GM19372 (cell line): Measurements from ENCODE around the gene VPS9D1.
A peak's percentile ranks its signal among the peaks of the same experiment; 100 is the strongest.
"Not testable (repeated sequence)": the region's sequence is repeated elsewhere in the genome, so short reads cannot be mapped to it uniquely, and the experiment has no call there.

Experiments
- ATAC-seq: cut with Tn5 transposase; IDR thresholded peaks from one replicate; pipeline ENCODE4 v1.9.1; 2021; ENCODE audit warnings: mild to moderate bottlenecking, low read depth, moderate library complexity; ENCODE audit not compliant: unreplicated experiment

The VPS9D1 gene

GRCh38 chr16:89695086-89695874, 25.4 kb downstream of the VPS9D1 start:
- ATAC-seq, result no peak

- not testable (repeated sequence) for ATAC-seq
Observed at GRCh38 chr16:89694784-89695085, 26.0 kb downstream of the VPS9D1 start.

GRCh38 chr16:89693931-89694783, 26.5 kb downstream of the VPS9D1 start:
- no peak for ATAC-seq

GRCh38 chr16:89693289-89693731, 27.4 kb downstream of the VPS9D1 start:
- ATAC-seq, result no peak

GRCh38 chr16:89691986-89692569, 28.6 kb downstream of the VPS9D1 start:
- ATAC-seq, result no peak

- no peak for ATAC-seq
Observed at GRCh38 chr16:89691231-89691985, 29.3 kb downstream of the VPS9D1 start.

- no peak for ATAC-seq
Observed at GRCh38 chr16:89690392-89690901, 30.3 kb downstream of the VPS9D1 start.

GRCh38 chr16:89689621-89690020, 31.1 kb downstream of the VPS9D1 start:
- not testable (repeated sequence) for ATAC-seq

GRCh38 chr16:89689142-89689541, 31.6 kb downstream of the VPS9D1 start:
- ATAC-seq, result no peak

GRCh38 chr16:89688395-89688794, 32.3 kb downstream of the VPS9D1 start:
- no peak for ATAC-seq

GRCh38 chr16:89687092-89687940, 33.4 kb downstream of the VPS9D1 start:
- ATAC-seq, result peak; percentile 35

GRCh38 chr16:89686520-89687091, 34.1 kb downstream of the VPS9D1 start, which contains the start of gene CDK10:
CDK10 (plus strand) TSS chr16:89686689; CDS start chr16:89686711, 22 bp downstream.
- ATAC-seq, result peak; percentile 78

- ATAC-seq, result no peak
Observed at GRCh38 chr16:89685916-89686315, 34.8 kb downstream of the VPS9D1 start.

GRCh38 chr16:89678258-89678657, 42.4 kb downstream of the VPS9D1 start:
- no peak for ATAC-seq

- no peak for ATAC-seq
Observed at GRCh38 chr16:89672177-89672941, 48.3 kb downstream of the VPS9D1 start.

- ATAC-seq, result not testable (repeated sequence)
Observed at GRCh38 chr16:89671565-89671964, 49.1 kb downstream of the VPS9D1 start.

GRCh38 chr16:89670496-89671431, 49.9 kb downstream of the VPS9D1 start:
- no peak for ATAC-seq
